DOHH2 (cell line): ENCODE results near the gene COL17A1.

Source experiments
- CTCF ChIP-seq: fragments of 200-600 bp; sonication (generic); IDR thresholded peaks from one replicate; pipeline ENCODE4 v1.5.1; 2014; ENCODE audit warnings: antibody characterized with exemption, mild to moderate bottlenecking, low read depth, low read length; ENCODE audit not compliant: poor library complexity, severe bottlenecking
- EZH2phosphoT487 ChIP-seq: fragments of 200-600 bp; sonication (generic); IDR thresholded peaks from 2 replicates; pipeline ENCODE4 v1.6.1; 2017; ENCODE audit warnings: borderline replicate concordance, mild to moderate bottlenecking, antibody characterized with exemption, low read length, moderate library complexity, mixed read lengths

- no peak for TF ChIP-seq CTCF
- TF ChIP-seq EZH2phosphoT487, result no peak
These were observed 42.4 kb downstream of the COL17A1 start for GRCh38 chr10:104043185-104043830.
